ENCODE results near the gene RPH3AL.

DNA sequence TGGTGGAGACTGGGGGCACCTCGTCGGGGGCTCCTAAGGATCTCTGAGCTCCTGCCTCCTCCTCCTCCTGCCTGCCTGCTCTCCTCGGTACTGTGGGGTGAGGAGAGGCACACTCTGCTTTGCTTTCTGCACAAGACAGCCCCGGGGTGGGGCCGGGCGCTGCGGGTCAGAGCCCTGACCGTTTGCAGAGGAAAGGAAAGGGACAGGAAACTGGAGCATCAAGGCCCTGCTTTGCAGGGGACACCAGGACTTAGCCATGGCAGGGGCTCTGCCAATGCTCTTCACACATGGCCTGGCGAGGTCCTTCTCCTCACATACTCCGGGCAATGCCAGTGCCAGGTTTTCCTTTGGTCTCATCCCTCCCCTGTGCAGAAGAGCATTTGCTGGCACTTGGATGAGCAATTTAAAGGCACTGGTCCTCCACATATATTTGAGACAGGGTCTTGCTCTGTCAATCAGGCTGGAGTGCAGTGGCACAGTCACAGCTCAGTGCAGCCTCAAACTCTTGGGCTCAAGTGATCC is 147.4 kb downstream of the RPH3AL start:
- TF ChIP-seq, protein P1, sequence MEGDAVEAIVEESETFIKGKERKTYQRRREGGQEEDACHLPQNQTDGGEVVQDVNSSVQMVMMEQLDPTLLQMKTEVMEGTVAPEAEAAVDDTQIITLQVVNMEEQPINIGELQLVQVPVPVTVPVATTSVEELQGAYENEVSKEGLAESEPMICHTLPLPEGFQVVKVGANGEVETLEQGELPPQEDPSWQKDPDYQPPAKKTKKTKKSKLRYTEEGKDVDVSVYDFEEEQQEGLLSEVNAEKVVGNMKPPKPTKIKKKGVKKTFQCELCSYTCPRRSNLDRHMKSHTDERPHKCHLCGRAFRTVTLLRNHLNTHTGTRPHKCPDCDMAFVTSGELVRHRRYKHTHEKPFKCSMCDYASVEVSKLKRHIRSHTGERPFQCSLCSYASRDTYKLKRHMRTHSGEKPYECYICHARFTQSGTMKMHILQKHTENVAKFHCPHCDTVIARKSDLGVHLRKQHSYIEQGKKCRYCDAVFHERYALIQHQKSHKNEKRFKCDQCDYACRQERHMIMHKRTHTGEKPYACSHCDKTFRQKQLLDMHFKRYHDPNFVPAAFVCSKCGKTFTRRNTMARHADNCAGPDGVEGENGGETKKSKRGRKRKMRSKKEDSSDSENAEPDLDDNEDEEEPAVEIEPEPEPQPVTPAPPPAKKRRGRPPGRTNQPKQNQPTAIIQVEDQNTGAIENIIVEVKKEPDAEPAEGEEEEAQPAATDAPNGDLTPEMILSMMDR (IDR thresholded peaks at IDR 0.05 in 4 of 5, conservative IDR thresholded peaks at IDR 0.05 in 1 of 5): no peak
- TF ChIP-seq POLR2A (IDR thresholded peaks at IDR 0.05): no peak

Data from gastrocnemius medialis (tissue), 4 donors.